ENCODE measurements around the gene FRMD8.

DNA sequence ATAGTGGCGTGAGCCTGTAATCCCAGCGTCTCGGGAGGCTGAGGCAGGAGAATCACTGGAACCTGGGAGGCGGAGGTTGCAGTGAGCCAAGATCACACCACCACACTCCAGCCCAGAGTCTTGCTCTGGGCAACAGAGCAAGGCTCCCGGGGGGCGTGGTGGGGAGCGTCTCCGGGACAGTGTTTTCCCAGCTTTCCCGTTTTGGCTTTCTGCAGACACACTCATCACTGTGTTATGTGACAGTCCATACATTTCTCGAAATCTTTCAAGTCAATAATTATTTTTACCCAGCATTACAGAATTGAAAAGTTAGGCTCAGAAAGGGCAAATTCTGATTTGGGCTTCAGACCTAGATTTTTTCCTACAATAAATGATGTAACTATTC lies 67.9 kb downstream of the FRMD8 start:
- no peak for TF ChIP-seq EP300 (IDR thresholded peaks at IDR 0.05)
- TF ChIP-seq, protein P1, sequence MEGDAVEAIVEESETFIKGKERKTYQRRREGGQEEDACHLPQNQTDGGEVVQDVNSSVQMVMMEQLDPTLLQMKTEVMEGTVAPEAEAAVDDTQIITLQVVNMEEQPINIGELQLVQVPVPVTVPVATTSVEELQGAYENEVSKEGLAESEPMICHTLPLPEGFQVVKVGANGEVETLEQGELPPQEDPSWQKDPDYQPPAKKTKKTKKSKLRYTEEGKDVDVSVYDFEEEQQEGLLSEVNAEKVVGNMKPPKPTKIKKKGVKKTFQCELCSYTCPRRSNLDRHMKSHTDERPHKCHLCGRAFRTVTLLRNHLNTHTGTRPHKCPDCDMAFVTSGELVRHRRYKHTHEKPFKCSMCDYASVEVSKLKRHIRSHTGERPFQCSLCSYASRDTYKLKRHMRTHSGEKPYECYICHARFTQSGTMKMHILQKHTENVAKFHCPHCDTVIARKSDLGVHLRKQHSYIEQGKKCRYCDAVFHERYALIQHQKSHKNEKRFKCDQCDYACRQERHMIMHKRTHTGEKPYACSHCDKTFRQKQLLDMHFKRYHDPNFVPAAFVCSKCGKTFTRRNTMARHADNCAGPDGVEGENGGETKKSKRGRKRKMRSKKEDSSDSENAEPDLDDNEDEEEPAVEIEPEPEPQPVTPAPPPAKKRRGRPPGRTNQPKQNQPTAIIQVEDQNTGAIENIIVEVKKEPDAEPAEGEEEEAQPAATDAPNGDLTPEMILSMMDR (IDR thresholded peaks at IDR 0.05) = no peak
- no peak for TF ChIP-seq POLR2AphosphoS5 (IDR thresholded peaks at IDR 0.05)
- TF ChIP-seq POLR2A (IDR thresholded peaks at IDR 0.05) = no peak
